ENCODE measurements around the gene ADK. TPM values are rescaled to one million over a fixed set of nuclear protein-coding genes. Genes with fewer than 3 reads are reported as not detected.

ADK gene
- total RNA-seq, 2 donors from 2014 or later, result 21.2 to 21.5 TPM

- no peak for DNase-seq (ENCODE audit: low spot score)
- intact Hi-C loops (cut with DNase I), result no loop called here
Measured at GRCh38 chr10:74650613-74651012, 499.6 kb downstream of the ADK start.

DNA sequence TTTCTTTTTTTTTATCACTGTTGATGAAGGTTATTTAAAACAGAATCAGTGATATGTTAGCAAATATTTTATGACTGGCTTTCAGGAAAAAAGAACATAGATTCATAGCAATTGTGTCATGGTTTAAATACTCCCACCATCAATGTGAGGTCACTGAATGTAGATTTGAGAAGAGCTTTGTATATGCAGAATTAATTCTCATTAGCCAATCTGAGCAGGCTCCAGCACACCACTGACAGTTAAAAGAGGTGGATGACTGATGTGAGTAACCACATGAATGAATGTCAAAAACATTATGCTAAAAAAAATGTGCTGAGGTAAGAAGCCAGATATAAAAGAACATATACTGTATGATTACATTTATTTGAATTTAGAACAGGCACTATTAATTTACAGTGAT, 500.5 kb downstream of the ADK start:
- intact Hi-C loops (cut with DNase I), result no loop called here
- no peak for DNase-seq (ENCODE audit: low spot score)

DNA sequence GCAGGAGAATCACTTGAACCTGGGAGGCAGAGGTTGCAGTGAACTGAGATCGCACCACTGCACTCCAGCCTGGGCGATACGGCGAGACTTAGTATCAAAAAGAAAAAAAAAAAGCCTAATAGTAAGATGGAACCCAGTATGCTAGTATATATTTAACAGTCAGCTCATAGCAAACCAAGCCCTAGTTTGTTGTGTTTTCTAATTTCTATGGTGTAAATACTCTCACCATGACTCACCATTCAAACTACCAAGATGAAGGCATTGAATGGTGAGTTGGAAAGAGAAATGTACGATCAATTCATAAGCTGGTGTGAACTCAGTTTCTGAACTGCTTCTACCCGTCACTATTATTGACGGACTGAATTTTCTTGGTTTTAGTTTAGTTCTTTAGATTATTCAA, 501.6 kb downstream of the ADK start:
- DNase-seq (ENCODE audit: low spot score), result no peak
- intact Hi-C loops (cut with DNase I), result no loop called here

- intact Hi-C loops (cut with DNase I), result no loop called here
- no peak for DNase-seq (ENCODE audit: low spot score)
Measured at GRCh38 chr10:74658511-74658910, 507.5 kb downstream of the ADK start.

DNA sequence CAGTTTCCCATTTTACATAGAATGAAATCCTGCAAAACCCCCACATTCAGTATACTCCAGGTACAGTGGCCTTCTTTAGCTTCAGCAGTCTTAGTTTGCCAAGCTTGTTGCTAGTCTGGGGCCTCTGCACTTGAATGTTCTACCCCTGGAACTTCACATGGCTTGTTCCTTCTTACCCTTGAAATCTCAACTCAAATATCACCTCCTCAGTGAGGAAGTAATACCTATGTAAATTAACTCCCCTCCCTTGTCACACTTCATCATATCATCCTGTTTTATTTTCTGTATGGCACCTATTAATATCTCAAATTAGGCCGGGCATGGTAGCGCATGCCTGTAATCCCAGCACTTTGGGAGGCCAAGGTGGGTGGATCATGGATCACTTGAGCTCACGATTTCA, 511.6 kb downstream of the ADK start:
- intact Hi-C loops (cut with DNase I), result no loop called here

DNA sequence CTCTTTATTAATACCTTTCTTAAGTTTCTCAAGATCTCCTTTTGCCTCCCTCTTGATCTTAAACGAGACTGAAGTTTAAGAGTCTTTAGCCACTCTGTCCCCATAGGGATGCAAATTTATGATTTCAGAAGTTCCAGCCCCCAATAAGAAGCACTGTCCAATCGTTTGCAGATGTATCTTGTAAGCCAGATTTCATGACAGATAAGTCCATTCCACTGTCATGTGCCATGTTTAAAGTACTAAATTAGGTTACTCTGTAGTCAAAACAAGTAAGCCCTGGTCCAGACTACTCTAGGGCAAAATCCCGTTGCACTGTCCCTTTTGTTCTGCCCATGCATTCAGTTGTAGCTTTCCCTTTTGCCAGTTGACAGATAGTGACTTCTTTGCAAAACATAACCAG, 518.2 kb downstream of the ADK start:
- intact Hi-C loops (cut with DNase I), result no loop called here

More for the DNA sequence above, 511.6 kb downstream of the ADK start:
- DNase-seq (ENCODE audit: low spot score), result no peak

DNA sequence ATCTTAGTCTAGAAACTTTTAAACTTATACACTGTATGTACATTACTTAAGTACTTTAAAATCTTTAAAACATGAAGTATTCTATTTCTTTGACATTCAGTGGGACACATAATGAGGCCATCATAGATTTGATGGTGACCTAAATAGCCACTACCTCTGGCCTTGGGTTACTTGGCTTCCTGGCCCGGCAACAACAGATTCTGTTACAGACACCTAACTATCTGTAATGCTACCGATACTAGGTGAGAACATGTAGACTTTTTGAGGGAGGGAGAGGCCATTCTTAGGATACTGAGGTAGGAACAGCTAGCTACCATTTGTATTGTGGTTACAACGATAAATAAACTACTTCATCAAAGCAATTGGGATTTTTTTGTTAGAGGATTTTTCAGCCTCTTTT, 520.7 kb downstream of the ADK start:
- DNase-seq (ENCODE audit: low spot score), result no peak
- intact Hi-C loops (cut with DNase I), result no loop called here

More for the DNA sequence above, 518.2 kb downstream of the ADK start:
- no peak for DNase-seq (ENCODE audit: low spot score)

DNA sequence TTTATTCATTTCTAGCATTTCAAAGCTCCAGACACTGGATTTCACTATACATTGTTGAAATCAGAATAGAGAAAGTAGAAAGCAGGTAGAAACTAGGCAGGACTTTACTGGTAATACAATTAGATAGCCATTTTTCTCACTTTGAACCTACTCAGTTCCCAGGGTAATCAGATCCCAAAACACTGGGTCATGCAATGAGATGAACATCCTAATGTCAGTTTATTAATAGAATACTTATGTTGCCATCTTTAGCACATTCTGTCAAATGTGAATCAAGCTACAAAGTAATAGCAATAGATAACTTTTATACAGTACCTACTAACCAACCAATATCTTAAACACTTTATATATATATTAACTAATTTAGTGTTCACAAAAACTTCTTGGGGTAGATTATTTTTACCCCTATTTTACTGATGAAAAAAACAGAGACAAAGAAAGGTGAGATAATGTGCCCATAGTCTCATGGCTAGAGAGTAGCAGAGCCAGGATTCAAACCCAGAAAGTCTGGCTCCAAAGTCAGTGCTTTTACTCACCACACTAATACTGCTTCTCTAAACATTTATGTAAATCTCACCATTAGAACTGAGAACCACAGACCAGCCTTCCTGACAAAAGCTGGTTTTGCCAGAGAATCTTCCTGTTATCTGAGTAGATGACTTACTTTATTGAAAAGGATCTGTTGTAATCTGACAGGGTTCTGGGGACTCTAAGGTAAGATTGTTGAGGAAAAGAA, 521.6 kb downstream of the ADK start:
- intact Hi-C loops (cut with DNase I), result no loop called here
- no peak for DNase-seq (ENCODE audit: low spot score)

DNA sequence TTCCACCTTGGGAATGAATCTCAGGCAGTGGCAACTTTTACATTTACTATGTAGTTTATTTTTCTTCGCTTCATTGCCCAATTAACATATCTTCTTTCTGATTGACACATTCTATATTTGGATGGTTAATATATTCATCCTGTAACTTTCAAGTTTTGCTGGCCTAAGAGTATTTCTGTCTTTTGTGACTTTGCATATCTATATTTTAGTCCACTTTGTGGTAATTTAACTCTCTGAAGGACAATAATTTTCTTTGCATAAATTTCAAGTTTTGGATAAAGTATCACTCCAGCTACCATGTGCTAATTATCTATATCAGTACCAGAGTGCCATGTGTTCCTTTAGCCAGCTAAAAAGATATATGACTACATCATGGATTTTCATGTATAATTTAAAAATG, 523.9 kb downstream of the ADK start:
- DNase-seq (ENCODE audit: low spot score), result no peak
- intact Hi-C loops (cut with DNase I), result no loop called here

DNA sequence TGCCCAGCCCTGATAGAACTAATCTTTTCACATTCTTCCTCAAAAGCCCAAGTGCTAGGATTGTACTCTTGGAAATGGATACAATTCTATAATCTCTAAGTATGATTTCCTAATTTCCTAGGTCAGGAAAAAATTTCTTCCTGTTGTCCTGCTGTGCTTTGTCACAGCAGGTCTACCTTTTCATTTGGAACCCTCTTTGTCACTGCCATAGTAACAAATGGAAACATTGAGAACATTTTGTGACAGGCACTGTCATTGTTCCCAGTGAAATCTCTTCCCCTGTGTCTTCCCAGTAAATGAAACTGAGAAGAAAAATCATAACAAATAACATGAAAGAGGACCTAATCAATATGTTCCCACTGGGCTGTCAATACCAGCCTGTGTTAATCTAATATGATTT, 524.5 kb downstream of the ADK start:
- DNase-seq (ENCODE audit: low spot score), result no peak
- intact Hi-C loops (cut with DNase I), result no loop called here

DNA sequence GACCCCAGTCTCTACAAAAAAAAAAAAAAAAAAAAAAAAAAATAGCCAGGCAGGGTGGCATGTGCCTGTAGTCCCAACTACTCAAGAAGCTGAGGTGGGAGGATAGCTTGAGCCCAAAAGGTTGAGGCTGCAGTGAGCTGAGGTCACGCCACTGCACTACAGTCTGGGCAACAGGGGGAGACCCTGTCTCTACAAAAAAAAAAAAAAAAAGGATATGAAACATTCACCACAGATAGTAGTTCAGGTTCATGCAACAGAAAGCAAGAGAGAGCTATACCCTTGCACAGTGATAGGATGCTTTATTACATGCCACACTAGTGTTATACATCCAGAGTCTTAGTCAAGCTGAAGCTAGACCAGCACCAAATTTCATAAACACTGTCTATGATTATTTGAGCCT, 526.9 kb downstream of the ADK start:
- intact Hi-C loops (cut with DNase I), result no loop called here
- DNase-seq (ENCODE audit: low spot score), result no peak

DNA sequence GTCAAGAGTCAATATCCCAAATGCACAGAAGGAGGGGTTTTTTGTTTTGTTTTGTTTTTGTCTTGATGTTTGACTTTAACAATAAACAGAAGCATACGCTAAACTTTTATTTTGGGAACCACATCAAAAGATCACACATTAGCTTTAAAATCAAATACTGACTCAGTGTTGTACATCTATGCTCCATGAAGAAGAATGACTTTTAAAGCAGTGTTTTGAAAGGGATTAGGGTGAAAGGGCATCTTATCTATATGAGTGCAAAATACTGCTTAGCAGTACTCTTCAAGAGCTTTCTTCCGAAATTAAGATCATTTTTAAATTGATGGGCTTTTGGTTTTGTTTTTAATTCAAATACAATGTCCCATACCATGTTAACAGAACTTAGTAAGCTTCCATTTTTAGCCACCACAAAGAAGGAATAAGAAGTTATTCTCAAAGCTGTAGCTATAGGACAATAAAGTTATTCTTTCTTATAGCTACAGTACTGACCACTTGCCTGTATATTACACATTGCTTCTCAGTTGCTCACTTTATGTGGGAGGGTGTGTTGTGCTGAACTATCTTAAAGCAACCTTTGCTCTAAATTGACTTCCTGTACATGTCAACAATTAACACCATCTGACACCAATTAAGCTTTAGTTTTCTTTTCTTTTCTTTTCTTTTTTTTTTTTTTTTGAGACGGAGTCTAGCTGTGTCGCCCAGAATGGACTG, 531.1 kb downstream of the ADK start:
- DNase-seq (ENCODE audit: low spot score), result no peak
- intact Hi-C loops (cut with DNase I), result no loop called here

- intact Hi-C loops (cut with DNase I), result no loop called here
- DNase-seq (ENCODE audit: low spot score), result no peak
Measured at GRCh38 chr10:74683067-74683466, 532.0 kb downstream of the ADK start.

GRCh38 chr10:74683621-74684364, 532.8 kb downstream of the ADK start:
- DNase-seq (ENCODE audit: low spot score), result no peak
- intact Hi-C loops (cut with DNase I), result no loop called here

GRCh38 chr10:74684462-74684861, 533.4 kb downstream of the ADK start:
- intact Hi-C loops (cut with DNase I), result no loop called here
- DNase-seq (ENCODE audit: low spot score), result no peak

- no peak for DNase-seq (ENCODE audit: low spot score)
- intact Hi-C loops (cut with DNase I), result no loop called here
Measured at GRCh38 chr10:74685564-74685963, 534.5 kb downstream of the ADK start.

GRCh38 chr10:74690393-74690792, 539.4 kb downstream of the ADK start:
- intact Hi-C loops (cut with DNase I), result no loop called here
- DNase-seq (ENCODE audit: low spot score), result no peak

DNA sequence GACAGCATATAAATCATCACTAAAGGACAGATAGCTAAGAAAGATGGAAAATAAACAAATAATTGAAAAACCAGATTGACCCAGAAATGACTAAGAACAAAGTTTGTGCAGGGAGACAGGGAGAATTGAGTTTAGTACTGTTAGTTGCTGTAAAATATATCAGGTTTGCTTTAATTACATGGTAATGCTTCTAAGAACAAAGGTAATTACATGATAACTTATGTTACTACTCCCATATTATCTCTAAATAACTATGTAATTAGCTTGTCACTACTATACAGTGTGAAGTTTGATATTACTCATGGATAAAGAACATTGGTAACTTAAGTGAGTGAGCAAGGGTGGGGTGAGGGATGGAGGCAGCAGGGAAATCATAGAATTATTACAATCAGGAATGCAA, 540.1 kb downstream of the ADK start:
- intact Hi-C loops (cut with DNase I), result no loop called here
- no peak for DNase-seq (ENCODE audit: low spot score)

- intact Hi-C loops (cut with DNase I), result no loop called here
- DNase-seq (ENCODE audit: low spot score), result no peak
Measured at GRCh38 chr10:74704629-74705357, 553.8 kb downstream of the ADK start.

All from posterior vena cava (tissue), 2 donors.